WTC11 (cell line): Measurements from ENCODE around the gene BMP2.

Source experiments
- HMGXB4 ChIP-seq: sonication (generic); formaldehyde crosslinking; IDR thresholded peaks from 2 replicates; pipeline ENCODE4 v1.8.1; 2023; ENCODE audit warnings: mild to moderate bottlenecking, moderate library complexity, missing genetic modification reagents
- ZNF263 ChIP-seq: sonication (generic); formaldehyde crosslinking; IDR thresholded peaks from 2 replicates; pipeline ENCODE4 v1.8.1; 2022; ENCODE audit warnings: low read depth, mild to moderate bottlenecking, moderate library complexity, missing genetic modification reagents
- ZSCAN18 ChIP-seq: fragments of 250-450 bp; sonication (Bioruptor Pico); IDR thresholded peaks from 2 replicates; pipeline ENCODE4 v2.1.2; 2022; ENCODE audit warnings: mild to moderate bottlenecking, moderate library complexity
- TF ChIP-seq, protein P1 (sequence below): fragments of 200-600 bp; IDR thresholded peaks from 2 replicates; pipeline ENCODE4 v1.8.0; 2022; ENCODE audit warnings: antibody characterized with exemption
- TF ChIP-seq, protein P2 (sequence below): sonication (generic); formaldehyde crosslinking; IDR thresholded peaks from 2 replicates; pipeline ENCODE4 v1.8.1; 2022; ENCODE audit warnings: low read depth, missing genetic modification reagents, borderline replicate concordance
- TF ChIP-seq, protein P3 (sequence below): sonication (generic); formaldehyde crosslinking; IDR thresholded peaks from 2 replicates; pipeline ENCODE4 v1.8.0; 2022; ENCODE audit warnings: mild to moderate bottlenecking, missing genetic modification reagents
- TF ChIP-seq, protein P4 (sequence below): sonication (generic); formaldehyde crosslinking; conservative IDR thresholded peaks from 2 replicates; pipeline ENCODE4 v1.8.1; 2023; ENCODE audit warnings: mild to moderate bottlenecking, low read depth, missing genetic modification reagents, moderate library complexity

- TF ChIP-seq, protein P1, sequence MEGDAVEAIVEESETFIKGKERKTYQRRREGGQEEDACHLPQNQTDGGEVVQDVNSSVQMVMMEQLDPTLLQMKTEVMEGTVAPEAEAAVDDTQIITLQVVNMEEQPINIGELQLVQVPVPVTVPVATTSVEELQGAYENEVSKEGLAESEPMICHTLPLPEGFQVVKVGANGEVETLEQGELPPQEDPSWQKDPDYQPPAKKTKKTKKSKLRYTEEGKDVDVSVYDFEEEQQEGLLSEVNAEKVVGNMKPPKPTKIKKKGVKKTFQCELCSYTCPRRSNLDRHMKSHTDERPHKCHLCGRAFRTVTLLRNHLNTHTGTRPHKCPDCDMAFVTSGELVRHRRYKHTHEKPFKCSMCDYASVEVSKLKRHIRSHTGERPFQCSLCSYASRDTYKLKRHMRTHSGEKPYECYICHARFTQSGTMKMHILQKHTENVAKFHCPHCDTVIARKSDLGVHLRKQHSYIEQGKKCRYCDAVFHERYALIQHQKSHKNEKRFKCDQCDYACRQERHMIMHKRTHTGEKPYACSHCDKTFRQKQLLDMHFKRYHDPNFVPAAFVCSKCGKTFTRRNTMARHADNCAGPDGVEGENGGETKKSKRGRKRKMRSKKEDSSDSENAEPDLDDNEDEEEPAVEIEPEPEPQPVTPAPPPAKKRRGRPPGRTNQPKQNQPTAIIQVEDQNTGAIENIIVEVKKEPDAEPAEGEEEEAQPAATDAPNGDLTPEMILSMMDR, result no peak
- TF ChIP-seq, protein P2, sequence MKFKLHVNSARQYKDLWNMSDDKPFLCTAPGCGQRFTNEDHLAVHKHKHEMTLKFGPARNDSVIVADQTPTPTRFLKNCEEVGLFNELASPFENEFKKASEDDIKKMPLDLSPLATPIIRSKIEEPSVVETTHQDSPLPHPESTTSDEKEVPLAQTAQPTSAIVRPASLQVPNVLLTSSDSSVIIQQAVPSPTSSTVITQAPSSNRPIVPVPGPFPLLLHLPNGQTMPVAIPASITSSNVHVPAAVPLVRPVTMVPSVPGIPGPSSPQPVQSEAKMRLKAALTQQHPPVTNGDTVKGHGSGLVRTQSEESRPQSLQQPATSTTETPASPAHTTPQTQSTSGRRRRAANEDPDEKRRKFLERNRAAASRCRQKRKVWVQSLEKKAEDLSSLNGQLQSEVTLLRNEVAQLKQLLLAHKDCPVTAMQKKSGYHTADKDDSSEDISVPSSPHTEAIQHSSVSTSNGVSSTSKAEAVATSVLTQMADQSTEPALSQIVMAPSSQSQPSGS (CRISPR knock-in tag), result no peak
- TF ChIP-seq HMGXB4 (CRISPR knock-in tag) (no peak), ZSCAN18 (CRISPR knock-in tag) (no peak), ZNF263 (CRISPR knock-in tag) (no peak)
- TF ChIP-seq, protein P3, sequence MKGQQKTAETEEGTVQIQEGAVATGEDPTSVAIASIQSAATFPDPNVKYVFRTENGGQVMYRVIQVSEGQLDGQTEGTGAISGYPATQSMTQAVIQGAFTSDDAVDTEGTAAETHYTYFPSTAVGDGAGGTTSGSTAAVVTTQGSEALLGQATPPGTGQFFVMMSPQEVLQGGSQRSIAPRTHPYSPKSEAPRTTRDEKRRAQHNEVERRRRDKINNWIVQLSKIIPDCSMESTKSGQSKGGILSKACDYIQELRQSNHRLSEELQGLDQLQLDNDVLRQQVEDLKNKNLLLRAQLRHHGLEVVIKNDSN (CRISPR knock-in tag), result no peak
- TF ChIP-seq, protein P4, sequence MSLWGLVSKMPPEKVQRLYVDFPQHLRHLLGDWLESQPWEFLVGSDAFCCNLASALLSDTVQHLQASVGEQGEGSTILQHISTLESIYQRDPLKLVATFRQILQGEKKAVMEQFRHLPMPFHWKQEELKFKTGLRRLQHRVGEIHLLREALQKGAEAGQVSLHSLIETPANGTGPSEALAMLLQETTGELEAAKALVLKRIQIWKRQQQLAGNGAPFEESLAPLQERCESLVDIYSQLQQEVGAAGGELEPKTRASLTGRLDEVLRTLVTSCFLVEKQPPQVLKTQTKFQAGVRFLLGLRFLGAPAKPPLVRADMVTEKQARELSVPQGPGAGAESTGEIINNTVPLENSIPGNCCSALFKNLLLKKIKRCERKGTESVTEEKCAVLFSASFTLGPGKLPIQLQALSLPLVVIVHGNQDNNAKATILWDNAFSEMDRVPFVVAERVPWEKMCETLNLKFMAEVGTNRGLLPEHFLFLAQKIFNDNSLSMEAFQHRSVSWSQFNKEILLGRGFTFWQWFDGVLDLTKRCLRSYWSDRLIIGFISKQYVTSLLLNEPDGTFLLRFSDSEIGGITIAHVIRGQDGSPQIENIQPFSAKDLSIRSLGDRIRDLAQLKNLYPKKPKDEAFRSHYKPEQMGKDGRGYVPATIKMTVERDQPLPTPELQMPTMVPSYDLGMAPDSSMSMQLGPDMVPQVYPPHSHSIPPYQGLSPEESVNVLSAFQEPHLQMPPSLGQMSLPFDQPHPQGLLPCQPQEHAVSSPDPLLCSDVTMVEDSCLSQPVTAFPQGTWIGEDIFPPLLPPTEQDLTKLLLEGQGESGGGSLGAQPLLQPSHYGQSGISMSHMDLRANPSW, result no peak
These were observed 28.1 kb upstream of the BMP2 start for GRCh38 chr20:6739406-6739805.
